H9 (cell line): ENCODE data around the gene LAMA3. TPM values are rescaled to one million over a fixed set of nuclear protein-coding genes. Genes with fewer than 3 reads are reported as not detected.

Source experiments
- DNase-seq: peaks from one replicate; pipeline ENCODE4 v3.0.0-alpha.2; 2017
- H2AFZ ChIP-seq: one replicate; pipeline ENCODE4 v1.6.1; 2013; ENCODE audit warnings: mild to moderate bottlenecking, low read length, control low read depth, moderate library complexity
- H2AK5ac ChIP-seq: 2 replicates; pipeline ENCODE4 v1.6.1; 2013; ENCODE audit warnings: low read length, control low read depth, mixed read lengths; ENCODE audit not compliant: insufficient read length
- H2BK120ac ChIP-seq: one replicate; pipeline ENCODE4 v1.6.1; 2013; ENCODE audit warnings: low read depth, mild to moderate bottlenecking, low read length, control low read depth, inconsistent platforms; ENCODE audit not compliant: poor library complexity, severe bottlenecking
- H2BK12ac ChIP-seq: 2 replicates; pipeline ENCODE4 v1.6.1; 2013; ENCODE audit warnings: low read length, control low read depth, mixed read lengths, low read depth; ENCODE audit not compliant: insufficient read length
- H2BK15ac ChIP-seq: 2 replicates; pipeline ENCODE4 v1.6.1; 2013; ENCODE audit warnings: low read depth, low read length, control low read depth
- H2BK20ac ChIP-seq: one replicate; pipeline ENCODE4 v1.6.1; 2013; ENCODE audit warnings: low read depth, mild to moderate bottlenecking, low read length, control low read depth, inconsistent platforms; ENCODE audit not compliant: poor library complexity, severe bottlenecking
- H2BK5ac ChIP-seq: 2 replicates; pipeline ENCODE4 v1.6.1; 2013; ENCODE audit warnings: low read length, control low read depth, mixed read lengths; ENCODE audit not compliant: insufficient read length
- H3K14ac ChIP-seq: 2 replicates; pipeline ENCODE4 v1.6.1; 2013; ENCODE audit warnings: low read length, control low read depth; ENCODE audit not compliant: insufficient read depth
- H3K18ac ChIP-seq: 2 replicates; pipeline ENCODE4 v1.6.1; 2013; ENCODE audit warnings: low read depth, mild to moderate bottlenecking, mixed read lengths, low read length, control low read depth; ENCODE audit not compliant: insufficient read length
- H3K23ac ChIP-seq: 2 replicates; pipeline ENCODE4 v1.6.1; 2013; ENCODE audit warnings: low read length, control low read depth, mixed read lengths, low read depth; ENCODE audit not compliant: insufficient read length
- H3K23me2 ChIP-seq: 2 replicates; pipeline ENCODE4 v1.6.1; 2013; ENCODE audit warnings: low read depth, mild to moderate bottlenecking, mixed read lengths, low read length, control low read depth; ENCODE audit not compliant: insufficient read length, poor library complexity, severe bottlenecking
- H3K27ac ChIP-seq: 2 replicates; pipeline ENCODE4 v1.5.1; 2013; ENCODE audit warnings: low read length, control low read depth, mixed read lengths, low read depth; ENCODE audit not compliant: insufficient read length
- H3K27me3 ChIP-seq: 2 replicates; pipeline ENCODE4 v1.6.1; 2013; ENCODE audit warnings: low read length, control low read depth, inconsistent platforms; ENCODE audit not compliant: insufficient read depth
- H3K4ac ChIP-seq: 2 replicates; pipeline ENCODE4 v1.6.1; 2013; ENCODE audit warnings: low read depth, mild to moderate bottlenecking, control low read depth, inconsistent platforms, low read length, moderate library complexity
- H3K4me1 ChIP-seq: 2 replicates; pipeline ENCODE4 v1.6.1; 2013; ENCODE audit warnings: low read length, control low read depth, inconsistent platforms; ENCODE audit not compliant: insufficient read depth
- H3K4me2 ChIP-seq: 2 replicates; pipeline ENCODE4 v1.6.1; 2013; ENCODE audit warnings: low read length, control low read depth, mixed read lengths; ENCODE audit not compliant: insufficient read length, insufficient read depth
- H3K56ac ChIP-seq: 2 replicates; pipeline ENCODE4 v1.6.1; 2013; ENCODE audit warnings: low read depth, mild to moderate bottlenecking, mixed read lengths, low read length, control low read depth; ENCODE audit not compliant: insufficient read length
- H3K79me1 ChIP-seq: 2 replicates; pipeline ENCODE4 v1.6.1; 2013; ENCODE audit warnings: low read depth, mild to moderate bottlenecking, moderate library complexity, low read length, control low read depth, inconsistent platforms; ENCODE audit not compliant: insufficient read depth, poor library complexity, severe bottlenecking
- H3K79me2 ChIP-seq: 2 replicates; pipeline ENCODE4 v1.6.1; 2013; ENCODE audit warnings: low read length, control low read depth, inconsistent platforms; ENCODE audit not compliant: insufficient read depth
- H3K9ac ChIP-seq: 2 replicates; pipeline ENCODE4 v1.6.1; 2013; ENCODE audit warnings: low read length, control low read depth, mixed read lengths; ENCODE audit not compliant: insufficient read length; ENCODE audit errors: extremely low read depth
- H3K9me3 ChIP-seq: one replicate; pipeline ENCODE4 v1.6.1; 2013; ENCODE audit warnings: low read depth, low read length, inconsistent platforms; ENCODE audit not compliant: control insufficient read depth
- H3T11ph ChIP-seq: one replicate; pipeline ENCODE4 v1.6.1; 2013; ENCODE audit warnings: mild to moderate bottlenecking, low read length, control low read depth, inconsistent platforms
- H4K20me1 ChIP-seq: one replicate; pipeline ENCODE4 v1.6.1; 2013; ENCODE audit not compliant: control insufficient read depth, insufficient read length, insufficient read depth
- H4K5ac ChIP-seq: 2 replicates; pipeline ENCODE4 v1.6.1; 2013; ENCODE audit warnings: low read depth, mild to moderate bottlenecking, mixed read lengths, low read length, control low read depth; ENCODE audit not compliant: insufficient read length
- H4K8ac ChIP-seq: replicated peaks from 2 replicates; pipeline ENCODE4 v1.6.1; 2013; ENCODE audit warnings: low read length, control low read depth, mixed read lengths, low read depth; ENCODE audit not compliant: insufficient read length
- H4K91ac ChIP-seq: 2 replicates; pipeline ENCODE4 v1.6.1; 2013; ENCODE audit warnings: low read depth, mild to moderate bottlenecking, moderate library complexity, mixed read lengths, low read length, control low read depth; ENCODE audit not compliant: insufficient read length
- H3K27ac Mint-ChIP-seq, 3 experiments: 2 replicates in 2 of 3; 3 replicates in 1 of 3; pipeline ENCODE4 v1.8.0; 2020 to 2021; ENCODE audit warnings: mixed read lengths in 3 of 3, mild to moderate bottlenecking in 1 of 3, moderate library complexity in 1 of 3
- H3K27me3 Mint-ChIP-seq: 2 replicates; pipeline ENCODE4 v1.8.0; 2021; ENCODE audit warnings: low read depth, mild to moderate bottlenecking, moderate library complexity, mixed read lengths
- H3K36me3 Mint-ChIP-seq, 3 experiments: 2 replicates in 2 of 3; 3 replicates in 1 of 3; pipeline ENCODE4 v1.8.0; 2020 to 2021; ENCODE audit warnings: low read depth in 3 of 3, mixed read lengths in 3 of 3; ENCODE audit not compliant: insufficient read depth in 1 of 3
- H3K4me1 Mint-ChIP-seq, 2 experiments: 2 replicates each; pipeline ENCODE4 v1.8.0; 2020; ENCODE audit warnings: mixed read lengths in 2 of 2
- H3K4me3 Mint-ChIP-seq, 2 experiments: 2 replicates in 1 of 2; 3 replicates in 1 of 2; pipeline ENCODE4 v1.8.0; 2020 to 2021; ENCODE audit warnings: mild to moderate bottlenecking in 2 of 2, mixed read lengths in 2 of 2, moderate library complexity in 1 of 2
- H3K9me3 Mint-ChIP-seq, 2 experiments: 2 replicates in 1 of 2; 3 replicates in 1 of 2; pipeline ENCODE4 v1.8.0; 2020; ENCODE audit warnings: mild to moderate bottlenecking in 2 of 2, mixed read lengths in 2 of 2, moderate library complexity in 1 of 2
- CTCF ChIP-seq: fragments of 200-600 bp; sonication (generic); conservative IDR thresholded peaks from 3 replicates; pipeline ENCODE4 v1.8.0; 2021; ENCODE audit warnings: antibody characterized with exemption, mild to moderate bottlenecking
- WGBS: extraction: QIAGEN DNeasy Blood & Tissue Kit; methylation state at CpG from one replicate; pipeline ENCODE4 v1.1.7; 2013; ENCODE audit warnings: missing lambda C conversion rate, low lambda C conversion rate, mixed read lengths; ENCODE audit not compliant: insufficient read length; ENCODE audit errors: extremely low coverage; 5-methylcytosine and 5-hydroxymethylcytosine counted together
- total RNA-seq: library from RNA; stranded (reverse); gene quantifications from 2 replicates; pipeline ENCODE4 v1.2.1, GENCODE V29; 2021

Gene LAMA3
- total RNA-seq, 1 experiment from 2014 or later, result 0.33 TPM

GRCh38 chr18:23916338-23916737 is 227.1 kb downstream of the LAMA3 start:
- no peaks in the 10 kb centered on the region for H4K20me1 ChIP-seq
- WGBS, result no CpG with 5 or more reads among the region's 4 CpGs
- no peak overlapping the region for H2BK5ac ChIP-seq
- H2AK5ac ChIP-seq, result no peak overlapping the region
- H3K4ac ChIP-seq, result no peak overlapping the region
- H3K27ac Mint-ChIP-seq, result no peak overlapping the region
- no peaks in the 10 kb centered on the region for H3K23me2 ChIP-seq
- no peak overlapping the region for H3K56ac ChIP-seq
- peaks cover 4 to 5% of the 10 kb centered on the region in 2 experiments for H3K4me1 Mint-ChIP-seq
- no peak for DNase-seq
- no peak overlapping the region for H3K14ac ChIP-seq
- H2AFZ ChIP-seq, result no peak overlapping the region
- H3K27me3 Mint-ChIP-seq, result no peaks in the 10 kb centered on the region
- no peak overlapping the region for H4K5ac ChIP-seq
- no peak overlapping the region for H4K91ac ChIP-seq
- H4K8ac ChIP-seq, result no peak overlapping the region
- no peak overlapping the region for H3T11ph ChIP-seq
- H3K27ac ChIP-seq, result no peak overlapping the region
- H3K4me1 ChIP-seq, result no peaks in the 10 kb centered on the region; the same call in 1 of the 2 replicates
- H3K27me3 ChIP-seq, result no peaks in the 10 kb centered on the region
- H2BK20ac ChIP-seq, result no peak overlapping the region
- H2BK15ac ChIP-seq, result no peak overlapping the region
- H3K4me2 ChIP-seq, result no peak overlapping the region
- TF ChIP-seq CTCF, result no peak
- no peak overlapping the region for H2BK120ac ChIP-seq
- H3K4me3 Mint-ChIP-seq, result no peak overlapping the region
- H3K9me3 Mint-ChIP-seq, result no peaks in the 10 kb centered on the region
- H3K9ac ChIP-seq, result no peak overlapping the region
- H3K79me1 ChIP-seq, result no peaks in the 10 kb centered on the region
- H3K36me3 Mint-ChIP-seq, result no peaks in the 10 kb centered on the region
- no peak overlapping the region for H3K23ac ChIP-seq
- H2BK12ac ChIP-seq, result no peak overlapping the region
- no peaks in the 10 kb centered on the region for H3K9me3 ChIP-seq
- H3K18ac ChIP-seq, result no peak overlapping the region
- H3K79me2 ChIP-seq, result no peaks in the 10 kb centered on the region
